K562 (cell line): ENCODE results near the gene C15orf61. TPM values are rescaled to one million over a fixed set of nuclear protein-coding genes. Genes with fewer than 3 reads are reported as not detected.

Experiments used
- ATAC-seq: fragments of 200-7000 bp; cut with Tn5 transposase; 3 replicates; pipeline ENCODE4 v1.9.1; 2020; ENCODE audit warnings: moderate library complexity
- BruUV-seq: library from RNA; stranded (reverse); fragments of 400-500 nt; replicated peaks from 2 replicates; lab custom pipeline; 2021; lab: Mats Ljungman, UMichigan
- CTCF ChIA-PET: fragments of 300-600 bp; formaldehyde crosslinking; extraction: SDS; loops from one replicate; lab custom pipeline; 2021; ENCODE audit warnings: low intra/inter-chr PET ratio; lab: Yijun Ruan, JAX
- POLR2A ChIA-PET: fragments of 300-600, 350-650 bp; sonication (Branson Sonifier 250); formaldehyde crosslinking; extraction: SDS; loops from one replicate; lab custom pipeline; 2021; ENCODE audit warnings: antibody characterized with exemption, inconsistent platforms; lab: Yijun Ruan, JAX
- DNase-seq, 4 experiments: peaks; one replicate each; pipeline versions ENCODE4 v3.0.0 to v3.0.0-alpha.2; 2011 to 2018; ENCODE audit warnings: low spot score in 3 of 4, mixed read lengths in 3 of 4; ENCODE audit errors: extremely low read depth in 1 of 4
- FAIRE-seq: peaks from 2 replicates; lab custom pipeline; 2011; peaks lifted over from hg19 to GRCh38; lab: Jason Lieb, UNC
- H2AFZ ChIP-seq: 2 replicates; pipeline ENCODE4 v1.6.0; 2011; ENCODE audit warnings: low read depth, low read length, control low read depth, inconsistent platforms
- H3K27ac ChIP-seq: fragments of 200-600 bp; 3 replicates; pipeline ENCODE4 v1.8.0; 2011; ENCODE audit warnings: low read depth, mild to moderate bottlenecking, control low read depth, inconsistent platforms, low read length, moderate library complexity, mixed read lengths; ENCODE audit errors: extremely low read depth
- H3K27me3 ChIP-seq, 2 experiments: fragments of 300-600 bp in 1 of 2; 2 replicates in 1 of 2; 3 replicates in 1 of 2; pipeline versions ENCODE4 v1.6.0 to v1.8.0; 2011; ENCODE audit warnings: inconsistent platforms in 2 of 2, low read length in 2 of 2, mild to moderate bottlenecking in 1 of 2, mixed read lengths in 1 of 2, moderate library complexity in 1 of 2; ENCODE audit not compliant: control insufficient read depth in 2 of 2, insufficient read depth in 2 of 2
- H3K36me3 ChIP-seq: fragments of 300-600 bp; 3 replicates; pipeline ENCODE4 v1.8.0; 2011; ENCODE audit warnings: mild to moderate bottlenecking, low read length, inconsistent platforms; ENCODE audit not compliant: control insufficient read depth, insufficient read depth
- H3K4me1 ChIP-seq, 2 experiments: fragments of 200-600 bp in 1 of 2; replicated peaks in 1 of 2; 2 replicates in 1 of 2; 3 replicates in 1 of 2; pipeline versions ENCODE4 v1.5.1 to v1.8.0; 2011; ENCODE audit warnings: inconsistent platforms in 2 of 2, low read length in 2 of 2, mild to moderate bottlenecking in 1 of 2, mixed read lengths in 1 of 2, moderate library complexity in 1 of 2; ENCODE audit not compliant: control insufficient read depth in 2 of 2, insufficient read depth in 2 of 2
- H3K4me2 ChIP-seq: 2 replicates; pipeline ENCODE4 v1.6.1; 2011; ENCODE audit warnings: low read length, control low read depth, inconsistent platforms, mixed read lengths; ENCODE audit not compliant: insufficient read depth
- H3K4me3 ChIP-seq: fragments of 200-600 bp; sonication (generic), shearing (Covaris generic); 2 replicates; pipeline ENCODE4 v1.5.1; 2016; ENCODE audit warnings: control low read depth, inconsistent platforms
- H3K79me2 ChIP-seq: fragments of 200-600 bp; 3 replicates; pipeline ENCODE4 v1.8.0; 2011; ENCODE audit warnings: low read length, inconsistent platforms; ENCODE audit not compliant: control insufficient read depth, insufficient read depth
- H3K9ac ChIP-seq, 2 experiments: 2 replicates each; pipeline versions ENCODE4 v1.6.0 to v1.6.1; 2011; ENCODE audit warnings: low read depth in 2 of 2, low read length in 2 of 2, control low read depth in 1 of 2, inconsistent platforms in 1 of 2, mild to moderate bottlenecking in 1 of 2, mixed read lengths in 1 of 2; ENCODE audit not compliant: insufficient read depth in 1 of 2
- H3K9me1 ChIP-seq: one replicate; pipeline ENCODE4 v1.6.0; 2011; ENCODE audit warnings: inconsistent platforms, mild to moderate bottlenecking, low read length, moderate library complexity; ENCODE audit not compliant: control insufficient read depth, insufficient read depth
- H3K9me3 ChIP-seq: replicated peaks from 2 replicates; pipeline ENCODE4 v1.5.1; 2011; ENCODE audit warnings: low read depth, low read length, inconsistent platforms; ENCODE audit not compliant: control insufficient read depth, insufficient read depth
- H4K20me1 ChIP-seq: replicated peaks from 2 replicates; pipeline ENCODE4 v1.6.1; 2011; ENCODE audit warnings: low read length, inconsistent platforms, mixed read lengths; ENCODE audit not compliant: control insufficient read depth, insufficient read depth
- ATF7 ChIP-seq: fragments of 450-650 bp; IDR thresholded peaks from 2 replicates; pipeline ENCODE4 v1.7.1; 2014; ENCODE audit warnings: mild to moderate bottlenecking, moderate library complexity
- CCAR2 ChIP-seq: fragments of 200-400 bp; formaldehyde crosslinking; IDR thresholded peaks from 2 replicates; pipeline ENCODE4 v1.6.1; 2017; ENCODE audit warnings: mild to moderate bottlenecking, low read depth, low read length
- DMBX1 ChIP-seq: fragments of 250-450 bp; sonication (Bioruptor Pico); IDR thresholded peaks from 2 replicates; pipeline ENCODE4 v1.8.0; 2022; ENCODE audit warnings: inconsistent platforms, mild to moderate bottlenecking, moderate library complexity, borderline replicate concordance
- MXI1 ChIP-seq: IDR thresholded peaks from 2 replicates; pipeline ENCODE4 v1.6.1; 2011; ENCODE audit warnings: low read depth, mild to moderate bottlenecking, improper control_type of control experiment, low read length
- ZKSCAN8 ChIP-seq: fragments of 200-800 bp; sonication (Bioruptor generic); IDR thresholded peaks from 2 replicates; pipeline ENCODE4 v1.6.1; 2016; ENCODE audit warnings: missing genetic modification characterization, missing compliant biosample characterization
- ZNF384 ChIP-seq: IDR thresholded peaks from 2 replicates; pipeline ENCODE4 v1.6.1; 2012; ENCODE audit warnings: low read depth, low read length, improper control_type of control experiment
- ZNF41 ChIP-seq: fragments of 250-450 bp; sonication (Bioruptor Pico); conservative IDR thresholded peaks from 2 replicates; pipeline ENCODE4 v1.4.0; 2020; ENCODE audit warnings: mild to moderate bottlenecking
- WGBS: fragments of 100-300 bp; shearing (Covaris generic); methylation state at CpG from one replicate; pipeline ENCODE4 v1.1.6; 2016; ENCODE audit warnings: low coverage, mixed read lengths; ENCODE audit not compliant: insufficient coverage; ENCODE audit errors: missing lambda C conversion rate; 5-methylcytosine and 5-hydroxymethylcytosine counted together
- in situ Hi-C: fragments of 300-500 bp; cut with MboI; formaldehyde crosslinking; loops from 4 replicates; pipeline ENCODE4 v1.15.0; 2018; ENCODE audit warnings: inconsistent platforms, mixed read lengths
- intact Hi-C: fragments of 100-400 bp; cut with micrococcal nuclease; formaldehyde crosslinking; loops from 2 replicates; pipeline ENCODE4 v1.14.2; 2022
- polyA plus RNA-seq, 8 experiments: library from polyadenylated mRNA; depleted of rRNA in 4 of 8; stranded (reverse) in 5 of 8; unstranded in 3 of 8; fragments of >200 nt; fragmentation: Nextera tagmentation in 2 of 8; fragmentation: Illumina TruSeq in 1 of 8; extraction: Ambion mirVana in 2 of 8; extraction: Trizol in 1 of 8; gene quantifications; 2 replicates each; pipeline versions ENCODE4 v1.2.1 to v1.2.3, GENCODE V29; 2011 to 2014; ENCODE audit warnings: inconsistent platforms in 1 of 8, missing spikeins in 1 of 8
- total RNA-seq, 7 experiments: library from RNA; depleted of rRNA in 6 of 7; stranded (reverse); fragments of >200 nt in 6 of 7; fragmentation: Illumina TruSeq in 2 of 7; extraction: Trizol in 2 of 7; gene quantifications; 2 replicates each; pipeline versions ENCODE4 v1.2.1 to v1.2.3, GENCODE V29; 2011 to 2021; ENCODE audit warnings: low replicate concordance in 1 of 7
- TF ChIP-seq, protein P1 (sequence below): fragments of 450-650 bp; IDR thresholded peaks from 2 replicates; pipeline ENCODE4 v1.6.1; 2017; ENCODE audit warnings: antibody characterized with exemption, mild to moderate bottlenecking
- TF ChIP-seq, protein P2 (sequence below), 2 experiments: IDR thresholded peaks in 1 of 2; conservative IDR thresholded peaks in 1 of 2; 2 replicates each; pipeline ENCODE4 v1.6.1; 2016; ENCODE audit warnings: low read depth in 2 of 2, mild to moderate bottlenecking in 1 of 2, missing compliant biosample characterization in 1 of 2, missing genetic modification characterization in 1 of 2, moderate library complexity in 1 of 2
- TF ChIP-seq, protein P3 (sequence below): sonication (generic); IDR thresholded peaks from 2 replicates; pipeline ENCODE4 v1.6.1; 2016
- TF ChIP-seq, protein P4 (sequence below): fragments of 450-650 bp; IDR thresholded peaks from 2 replicates; pipeline ENCODE4 v1.6.1; 2016

The C15orf61 gene
- total and polyA plus RNA-seq, 9 of the 15 experiments (the other 6 are each of a cell fraction or from before 2014, with no cell fraction given), result 1.6 to 10.5 (median 4.3) TPM

DNA sequence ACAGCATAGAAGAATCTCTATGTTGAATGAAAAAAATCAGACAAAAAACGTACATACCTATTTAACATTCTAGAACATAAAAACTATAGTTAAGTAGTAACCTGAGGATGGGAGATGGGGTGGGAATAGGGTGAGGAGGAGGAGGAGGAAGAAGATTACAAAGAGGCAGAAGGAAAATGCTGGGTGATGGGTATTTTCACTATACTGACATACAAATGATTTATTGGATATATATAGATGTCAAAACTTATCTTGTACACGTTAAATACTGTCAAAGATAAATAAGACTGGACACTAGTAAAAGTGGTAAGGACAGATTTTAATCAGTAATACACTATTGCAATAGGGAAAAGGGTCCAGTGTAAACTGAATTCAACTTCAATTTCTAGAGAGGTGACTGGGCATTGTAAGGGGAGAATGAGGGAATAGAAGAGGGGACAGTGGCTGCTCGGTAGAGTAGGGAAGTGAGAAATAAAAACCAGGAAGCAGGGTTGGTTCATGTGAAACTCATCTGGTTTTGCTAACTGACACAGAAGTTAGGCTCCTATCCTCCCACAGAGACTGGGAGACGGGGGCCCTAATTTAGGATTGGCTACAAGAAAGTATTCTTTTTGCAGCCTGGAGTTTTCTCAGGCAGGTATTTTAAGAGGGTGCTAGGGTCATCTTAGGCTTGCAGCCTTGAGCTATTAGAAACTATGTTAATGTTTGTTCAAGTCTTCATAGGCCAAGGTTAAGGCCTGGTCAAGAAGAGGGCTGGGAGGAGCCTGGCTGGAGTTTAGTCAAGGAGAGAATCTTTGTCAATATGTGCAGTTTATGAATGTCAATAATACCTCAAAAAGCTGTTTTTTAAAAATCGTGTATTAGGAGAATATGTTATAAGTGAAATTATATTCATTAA lies 15.0 kb upstream of the C15orf61 start:
- no peak overlapping the region for H3K4me3 ChIP-seq
- H3K4me2 ChIP-seq, result no peak overlapping the region
- no peak overlapping the region for H3K27ac ChIP-seq
- DNase-seq, result no peak
- no TSS peak for BruUV-seq
- H3K27me3 ChIP-seq, result no peaks in the 10 kb centered on the region
- H3K9me1 ChIP-seq, result no peaks in the 10 kb centered on the region
- peak overlapping the region; percentile 7; the same call in 1 of the 2 replicates for H2AFZ ChIP-seq
- H4K20me1 ChIP-seq, result no peaks in the 10 kb centered on the region
- H3K9me3 ChIP-seq, result no peaks in the 10 kb centered on the region
- ATAC-seq, result no peak; the same call in none of the 3 replicates
- no peaks in the 10 kb centered on the region for H3K79me2 ChIP-seq
- no peaks in the 10 kb centered on the region for H3K36me3 ChIP-seq
- peaks cover 3 to 10% of the 10 kb centered on the region in 2 experiments; a peak in 2 of 5 replicates for H3K4me1 ChIP-seq
- no peak overlapping the region for H3K9ac ChIP-seq
- WGBS, result 25% methylated on average over 5 of the region's 5 CpGs
- no peak for FAIRE-seq
- in situ Hi-C loops, result no loop called here
- intact Hi-C loops, result no loop called here
- POLR2A ChIA-PET, result interaction anchor here (1.7 kb wide), 1 partner anchor 15 kb away, joined by 7 read pairs; the partner anchor contains the start of gene C15orf61
- CTCF ChIA-PET, result no interaction called here
- TF ChIP-seq, protein P1, sequence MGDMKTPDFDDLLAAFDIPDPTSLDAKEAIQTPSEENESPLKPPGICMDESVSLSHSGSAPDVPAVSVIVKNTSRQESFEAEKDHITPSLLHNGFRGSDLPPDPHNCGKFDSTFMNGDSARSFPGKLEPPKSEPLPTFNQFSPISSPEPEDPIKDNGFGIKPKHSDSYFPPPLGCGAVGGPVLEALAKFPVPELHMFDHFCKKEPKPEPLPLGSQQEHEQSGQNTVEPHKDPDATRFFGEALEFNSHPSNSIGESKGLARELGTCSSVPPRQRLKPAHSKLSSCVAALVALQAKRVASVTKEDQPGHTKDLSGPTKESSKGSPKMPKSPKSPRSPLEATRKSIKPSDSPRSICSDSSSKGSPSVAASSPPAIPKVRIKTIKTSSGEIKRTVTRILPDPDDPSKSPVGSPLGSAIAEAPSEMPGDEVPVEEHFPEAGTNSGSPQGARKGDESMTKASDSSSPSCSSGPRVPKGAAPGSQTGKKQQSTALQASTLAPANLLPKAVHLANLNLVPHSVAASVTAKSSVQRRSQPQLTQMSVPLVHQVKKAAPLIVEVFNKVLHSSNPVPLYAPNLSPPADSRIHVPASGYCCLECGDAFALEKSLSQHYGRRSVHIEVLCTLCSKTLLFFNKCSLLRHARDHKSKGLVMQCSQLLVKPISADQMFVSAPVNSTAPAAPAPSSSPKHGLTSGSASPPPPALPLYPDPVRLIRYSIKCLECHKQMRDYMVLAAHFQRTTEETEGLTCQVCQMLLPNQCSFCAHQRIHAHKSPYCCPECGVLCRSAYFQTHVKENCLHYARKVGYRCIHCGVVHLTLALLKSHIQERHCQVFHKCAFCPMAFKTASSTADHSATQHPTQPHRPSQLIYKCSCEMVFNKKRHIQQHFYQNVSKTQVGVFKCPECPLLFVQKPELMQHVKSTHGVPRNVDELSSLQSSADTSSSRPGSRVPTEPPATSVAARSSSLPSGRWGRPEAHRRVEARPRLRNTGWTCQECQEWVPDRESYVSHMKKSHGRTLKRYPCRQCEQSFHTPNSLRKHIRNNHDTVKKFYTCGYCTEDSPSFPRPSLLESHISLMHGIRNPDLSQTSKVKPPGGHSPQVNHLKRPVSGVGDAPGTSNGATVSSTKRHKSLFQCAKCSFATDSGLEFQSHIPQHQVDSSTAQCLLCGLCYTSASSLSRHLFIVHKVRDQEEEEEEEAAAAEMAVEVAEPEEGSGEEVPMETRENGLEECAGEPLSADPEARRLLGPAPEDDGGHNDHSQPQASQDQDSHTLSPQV, result no peak
- TF ChIP-seq, protein P2, sequence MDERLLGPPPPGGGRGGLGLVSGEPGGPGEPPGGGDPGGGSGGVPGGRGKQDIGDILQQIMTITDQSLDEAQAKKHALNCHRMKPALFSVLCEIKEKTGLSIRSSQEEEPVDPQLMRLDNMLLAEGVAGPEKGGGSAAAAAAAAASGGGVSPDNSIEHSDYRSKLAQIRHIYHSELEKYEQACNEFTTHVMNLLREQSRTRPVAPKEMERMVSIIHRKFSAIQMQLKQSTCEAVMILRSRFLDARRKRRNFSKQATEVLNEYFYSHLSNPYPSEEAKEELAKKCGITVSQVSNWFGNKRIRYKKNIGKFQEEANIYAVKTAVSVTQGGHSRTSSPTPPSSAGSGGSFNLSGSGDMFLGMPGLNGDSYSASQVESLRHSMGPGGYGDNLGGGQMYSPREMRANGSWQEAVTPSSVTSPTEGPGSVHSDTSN (CRISPR knock-in tag; IDR thresholded peaks at IDR 0.05; ENCODE audit: low read depth), result no peak
- TF ChIP-seq, protein P2 (tag; conservative IDR thresholded peaks at IDR 0.05; ENCODE audit: low read depth), result peak; percentile 77
- TF ChIP-seq ZNF384 (no peak), DMBX1 (CRISPR knock-in tag) (0 out of 2 replicates have a peak, but pooled peaks have one; percentile 56), CCAR2 (no peak), ZKSCAN8 (CRISPR knock-in tag) (no peak), MXI1 (no peak), ZNF41 (CRISPR knock-in tag) (no peak), ATF7 (no peak)
- TF ChIP-seq, protein P3, sequence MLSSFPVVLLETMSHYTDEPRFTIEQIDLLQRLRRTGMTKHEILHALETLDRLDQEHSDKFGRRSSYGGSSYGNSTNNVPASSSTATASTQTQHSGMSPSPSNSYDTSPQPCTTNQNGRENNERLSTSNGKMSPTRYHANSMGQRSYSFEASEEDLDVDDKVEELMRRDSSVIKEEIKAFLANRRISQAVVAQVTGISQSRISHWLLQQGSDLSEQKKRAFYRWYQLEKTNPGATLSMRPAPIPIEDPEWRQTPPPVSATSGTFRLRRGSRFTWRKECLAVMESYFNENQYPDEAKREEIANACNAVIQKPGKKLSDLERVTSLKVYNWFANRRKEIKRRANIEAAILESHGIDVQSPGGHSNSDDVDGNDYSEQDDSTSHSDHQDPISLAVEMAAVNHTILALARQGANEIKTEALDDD, result peak; percentile 82
- TF ChIP-seq, protein P4, sequence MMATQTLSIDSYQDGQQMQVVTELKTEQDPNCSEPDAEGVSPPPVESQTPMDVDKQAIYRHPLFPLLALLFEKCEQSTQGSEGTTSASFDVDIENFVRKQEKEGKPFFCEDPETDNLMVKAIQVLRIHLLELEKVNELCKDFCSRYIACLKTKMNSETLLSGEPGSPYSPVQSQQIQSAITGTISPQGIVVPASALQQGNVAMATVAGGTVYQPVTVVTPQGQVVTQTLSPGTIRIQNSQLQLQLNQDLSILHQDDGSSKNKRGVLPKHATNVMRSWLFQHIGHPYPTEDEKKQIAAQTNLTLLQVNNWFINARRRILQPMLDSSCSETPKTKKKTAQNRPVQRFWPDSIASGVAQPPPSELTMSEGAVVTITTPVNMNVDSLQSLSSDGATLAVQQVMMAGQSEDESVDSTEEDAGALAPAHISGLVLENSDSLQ, result peak; percentile 59; the same call in 1 of the 2 replicates
